GM21825 (cell line): ENCODE results near the gene UPK3B.
A peak's percentile ranks its signal among the peaks of the same experiment; 100 is the strongest.
"Not testable (repeated sequence)": the region's sequence is repeated elsewhere in the genome, so short reads cannot be mapped to it uniquely, and the experiment has no call there.

Experiments
- ATAC-seq: cut with Tn5 transposase; IDR thresholded peaks from one replicate; pipeline ENCODE4 v1.9.1; 2021; ENCODE audit warnings: mild to moderate bottlenecking, moderate library complexity; ENCODE audit not compliant: unreplicated experiment

The UPK3B gene

DNA sequence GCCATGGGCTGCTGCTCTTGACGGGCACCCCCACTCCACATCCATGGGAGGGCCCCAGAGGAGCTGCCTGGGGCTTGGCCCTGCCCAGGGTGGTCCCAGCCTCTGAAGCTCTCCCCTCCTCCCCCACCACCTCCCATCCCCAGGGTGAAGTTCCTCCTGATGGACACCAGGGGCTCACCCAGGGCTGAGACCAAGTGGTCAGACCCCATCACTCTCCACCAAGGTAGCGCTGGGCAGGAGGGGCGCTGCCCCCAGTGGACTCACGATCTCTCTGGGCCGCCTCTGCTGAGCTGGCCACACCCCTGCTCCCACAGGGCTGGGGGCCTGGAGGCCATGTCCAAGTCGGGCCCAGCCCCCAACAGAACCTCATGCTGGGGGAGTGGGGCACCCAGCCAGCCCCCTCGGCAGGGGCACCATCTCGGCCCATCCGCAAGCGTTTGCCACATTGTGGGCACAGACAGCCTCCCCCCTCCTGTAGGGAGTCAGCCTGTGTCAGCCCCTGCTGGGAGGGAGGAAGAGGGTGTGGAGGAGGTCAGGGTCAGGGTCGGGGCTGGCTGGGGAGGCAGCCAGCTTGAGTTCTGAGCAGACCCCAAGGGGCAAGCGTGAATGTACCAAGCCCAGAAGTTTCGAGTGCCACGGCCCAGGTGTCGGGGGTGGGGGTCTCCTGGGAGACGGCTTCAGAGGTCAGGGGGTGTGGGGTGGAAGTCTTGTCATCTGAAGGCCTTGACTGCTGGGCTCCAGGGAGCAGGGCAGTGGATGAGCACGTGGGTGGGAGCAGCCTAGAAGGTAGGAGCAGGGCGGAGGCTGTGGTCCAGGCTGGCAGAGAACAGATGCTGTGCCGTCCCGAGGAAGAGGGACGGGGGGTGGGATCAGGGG lies 2.8 kb downstream of the UPK3B start:
- ATAC-seq = no peak

DNA sequence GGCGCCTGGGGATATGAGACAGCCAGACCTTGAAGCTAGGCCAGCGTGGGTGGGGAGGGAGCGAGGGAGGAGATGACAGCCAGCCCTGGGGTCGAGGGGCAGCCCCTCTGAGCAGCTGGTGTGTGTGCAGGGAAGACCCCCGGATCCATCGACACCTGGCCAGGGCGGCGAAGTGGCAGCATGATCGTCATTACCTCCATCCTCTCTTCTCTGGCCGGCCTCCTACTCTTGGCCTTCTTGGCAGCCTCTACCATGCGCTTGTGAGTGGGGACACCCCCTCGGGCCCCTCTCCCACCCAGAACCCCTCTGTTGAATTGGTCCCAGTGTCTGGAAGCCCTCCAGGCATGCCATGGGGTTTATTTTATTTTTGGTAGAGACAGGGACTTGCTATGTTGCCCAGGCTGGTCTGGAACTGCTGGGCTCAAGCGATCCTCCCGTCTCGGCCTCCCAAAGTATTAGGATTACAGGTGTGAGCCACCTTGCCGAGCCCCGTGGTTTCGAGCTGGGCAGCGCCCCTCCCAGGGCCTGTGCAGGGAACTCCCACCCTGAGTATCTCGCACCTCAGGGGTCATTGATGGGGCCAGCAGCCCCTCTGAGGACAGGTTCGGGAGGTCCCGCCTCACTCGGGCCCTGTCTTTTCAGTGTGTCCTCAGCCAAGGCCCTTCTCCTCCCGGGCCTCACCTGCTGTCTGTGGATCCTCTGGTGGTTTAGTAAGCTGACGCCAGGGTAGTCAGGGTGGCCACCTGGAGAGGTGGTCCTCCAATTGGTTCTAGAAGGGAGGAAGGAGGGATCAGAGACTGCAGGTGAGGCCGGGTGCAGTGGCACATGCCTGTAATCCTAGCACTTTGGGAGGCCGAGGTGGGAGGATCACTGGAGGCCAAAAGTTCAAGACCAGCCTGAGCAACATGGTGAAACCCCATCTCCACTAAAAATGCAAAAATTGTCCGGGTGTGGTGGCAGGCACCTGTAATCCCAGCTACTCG lies 3.8 kb downstream of the UPK3B start:
- ATAC-seq = no peak

DNA sequence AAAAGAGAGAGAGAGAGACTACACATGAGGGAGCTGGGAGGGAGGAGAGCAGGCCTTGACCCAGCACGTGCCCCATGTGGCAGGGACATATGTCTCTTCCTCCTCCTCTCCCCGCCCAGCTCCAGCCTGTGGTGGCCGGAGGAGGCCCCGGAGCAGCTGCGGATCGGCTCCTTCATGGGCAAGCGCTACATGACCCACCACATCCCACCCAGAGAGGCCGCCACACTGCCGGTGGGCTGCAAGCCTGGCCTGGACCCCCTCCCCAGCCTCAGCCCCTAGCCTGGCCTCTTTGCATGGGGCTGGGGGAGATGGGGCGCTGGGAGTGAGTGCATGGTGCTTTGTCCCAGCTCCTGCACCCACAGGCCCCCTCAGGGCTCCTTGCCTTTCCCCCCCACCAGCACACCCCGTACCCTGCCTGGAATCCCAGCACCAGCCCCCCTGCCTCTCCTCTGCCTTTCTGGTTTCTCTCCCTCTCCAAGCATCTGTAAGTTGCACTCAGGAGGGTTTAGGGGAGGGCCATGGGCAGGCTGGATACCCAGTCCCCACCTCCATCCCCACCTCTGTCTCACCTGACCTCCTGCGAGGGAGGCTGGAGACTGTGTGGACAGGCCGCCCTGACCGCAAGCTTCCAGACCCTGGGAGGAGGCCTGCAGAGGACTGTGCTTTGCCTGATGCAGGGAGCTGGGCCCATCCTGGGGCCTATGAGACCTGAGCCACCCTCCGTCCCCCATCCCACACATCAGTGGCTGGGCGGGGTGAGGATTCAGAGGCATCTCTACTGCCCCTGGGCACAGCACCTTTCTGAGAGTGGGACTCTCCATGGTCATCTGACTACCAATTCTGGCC lies 4.8 kb downstream of the UPK3B start:
- ATAC-seq = no peak

DNA sequence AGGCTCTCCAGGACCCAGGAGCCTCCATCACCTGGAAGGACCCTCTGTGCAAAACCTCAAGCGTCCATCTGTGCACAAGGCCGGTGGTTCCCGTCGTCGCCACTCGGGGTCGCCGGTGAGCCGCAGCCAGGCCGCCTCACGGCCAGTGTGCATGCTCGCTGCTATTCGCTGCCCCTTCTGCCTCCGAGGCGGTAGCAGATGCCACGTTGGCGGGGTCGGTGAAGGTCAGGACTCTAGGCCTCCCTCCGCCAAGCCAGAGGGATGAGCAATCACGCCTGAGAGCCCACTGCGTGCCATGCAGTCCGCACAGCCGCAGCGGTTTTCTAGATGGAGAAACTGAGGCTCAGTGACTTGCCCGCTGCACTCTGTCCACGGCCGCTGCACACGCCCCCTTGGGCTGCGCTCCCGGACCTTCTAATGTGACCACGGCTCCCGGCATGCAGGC lies 5.7 kb downstream of the UPK3B start:
- ATAC-seq = no peak

DNA sequence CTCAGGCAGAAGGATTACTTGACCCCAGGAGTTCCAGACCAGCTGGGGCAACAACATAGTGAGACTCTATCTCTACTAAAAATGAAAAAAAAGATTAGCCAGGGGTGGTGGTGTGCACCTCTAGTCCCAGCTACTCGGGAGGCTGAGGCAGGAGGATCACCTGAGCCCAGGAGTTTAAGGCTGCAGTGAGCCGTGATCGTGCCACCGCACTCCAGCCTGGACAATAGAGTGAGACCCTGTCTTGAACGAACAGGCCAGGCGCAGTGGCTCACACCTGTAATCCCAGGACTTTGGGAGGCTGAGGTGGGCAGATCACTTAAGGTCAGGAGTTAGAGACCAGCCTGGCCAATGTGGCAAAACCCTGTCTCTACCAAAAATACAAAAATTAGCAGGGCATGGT lies 6.6 kb downstream of the UPK3B start:
- not testable (repeated sequence) for ATAC-seq

DNA sequence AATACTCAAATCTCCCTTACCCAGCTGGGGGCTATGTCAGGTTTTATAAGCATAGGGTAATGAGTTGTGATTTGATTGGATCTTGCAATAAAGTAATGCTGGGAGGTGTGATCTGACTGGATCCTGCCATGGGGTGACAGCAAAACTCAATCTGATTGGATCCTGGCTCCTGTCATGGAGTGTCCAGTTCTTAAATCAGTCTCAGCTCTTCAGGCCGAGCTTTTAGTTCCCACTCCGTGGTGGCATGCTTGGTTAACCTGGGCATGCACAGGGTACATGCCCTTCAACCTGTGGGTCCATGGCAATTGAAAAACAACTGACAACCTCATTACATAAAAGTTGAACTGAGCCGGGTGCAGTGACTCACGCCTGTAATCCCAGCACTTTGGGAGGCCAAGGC lies 15.8 kb downstream of the UPK3B start:
- not testable (repeated sequence) for ATAC-seq

DNA sequence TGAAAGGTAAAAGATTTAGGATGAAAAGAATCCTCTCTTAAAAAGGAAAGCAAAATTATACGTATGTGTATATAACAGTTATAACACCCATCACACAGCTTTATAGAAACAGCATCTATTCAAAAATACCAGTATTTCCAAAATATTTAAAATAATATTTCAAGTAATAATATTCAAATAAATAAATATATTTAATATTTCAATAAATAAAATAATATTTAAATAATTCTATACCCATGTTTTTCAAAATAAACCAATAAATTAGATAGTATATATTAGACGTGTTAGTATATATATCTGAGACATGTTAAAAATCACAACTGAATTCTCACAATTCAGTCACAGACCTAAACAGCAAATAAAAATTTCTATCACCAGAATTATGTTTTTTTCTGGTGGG lies 21.3 kb downstream of the UPK3B start:
- ATAC-seq = not testable (repeated sequence)

DNA sequence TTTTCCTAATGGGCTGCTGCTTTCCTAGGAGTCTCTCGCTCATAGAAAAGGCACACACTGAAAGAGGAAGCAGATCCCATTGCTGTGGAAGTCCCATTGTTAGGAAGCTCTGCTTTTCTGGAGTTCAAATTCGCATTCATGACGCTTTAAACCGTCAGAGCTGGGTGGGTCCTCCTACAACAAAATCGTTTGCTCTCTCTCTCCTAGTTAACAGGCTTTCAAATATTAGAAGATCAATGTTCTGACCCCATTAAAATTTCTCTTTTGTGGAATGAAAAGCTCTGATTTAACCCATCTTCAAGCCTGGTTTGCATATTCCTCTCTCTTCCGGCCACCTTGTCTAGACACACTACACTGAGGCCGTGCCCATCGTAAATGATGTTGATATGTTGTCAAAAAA lies 32.8 kb downstream of the UPK3B start, which contains the start of gene SPDYE16:
Gene SPDYE16 (minus strand): TSS at position 101 of the 400 bp plus-strand sequence. CDS start 1,838 bp downstream, outside the sequence.
- not testable (repeated sequence) for ATAC-seq

DNA sequence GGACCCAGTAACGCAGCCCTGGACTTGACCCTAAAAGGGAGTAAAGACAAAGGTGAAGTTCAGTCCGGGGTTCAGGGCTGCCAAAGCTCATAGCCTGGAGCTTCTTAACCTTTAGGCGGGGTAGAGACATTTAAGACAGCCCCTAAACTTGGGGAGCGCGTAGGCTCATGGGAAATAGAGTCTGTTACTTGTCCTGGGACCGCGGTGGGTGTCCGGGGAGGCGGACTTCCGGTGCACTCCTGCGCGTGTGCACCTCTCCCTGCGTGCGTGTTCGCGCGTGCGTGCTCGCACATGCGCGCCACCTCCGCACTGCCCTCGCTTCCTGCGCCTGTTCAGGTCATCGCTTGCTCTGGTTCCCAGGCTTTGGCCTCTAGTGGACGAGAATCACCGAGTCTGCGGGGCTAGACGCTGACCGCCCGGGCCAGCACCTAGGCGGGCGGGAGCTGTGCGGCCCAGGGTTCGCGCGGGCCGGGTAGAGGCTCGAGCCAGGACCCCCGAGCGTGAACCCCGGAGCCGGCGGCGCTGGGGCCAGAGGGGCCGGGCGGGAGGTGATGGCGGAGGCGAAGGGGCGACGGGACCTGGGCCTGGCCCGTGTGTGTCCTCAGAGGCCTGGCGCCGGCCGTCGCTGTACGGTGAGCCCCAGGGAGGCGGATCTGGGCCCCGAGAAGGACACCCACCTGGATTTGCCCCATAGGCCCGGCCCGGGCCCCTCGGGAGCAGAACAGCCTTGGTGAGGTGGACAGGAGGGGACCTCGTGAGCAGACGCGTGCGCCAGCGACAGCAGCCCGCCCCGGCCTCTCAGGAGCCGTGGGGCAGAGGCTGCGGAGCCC lies 38.9 kb downstream of the UPK3B start:
- peak; percentile 100 for ATAC-seq

DNA sequence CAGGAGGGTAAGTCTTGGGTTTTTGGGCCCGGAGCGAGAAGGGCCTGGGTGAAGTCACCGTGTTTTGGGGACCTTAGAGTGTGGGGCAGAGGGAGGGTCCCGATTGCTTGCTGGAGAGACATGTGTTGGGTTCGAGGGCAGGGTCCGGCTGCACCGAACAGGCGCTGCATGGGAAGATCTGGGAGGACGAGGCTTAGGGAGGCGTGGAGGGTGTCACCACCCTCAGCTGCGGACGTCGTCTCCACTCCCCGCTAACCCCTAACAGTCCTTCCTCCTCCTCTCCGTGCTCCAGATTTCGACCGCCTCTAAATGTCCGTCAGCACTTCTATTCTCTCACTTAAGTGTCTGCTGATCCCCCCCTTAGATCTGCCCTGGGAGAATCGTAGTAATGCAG lies 39.5 kb downstream of the UPK3B start:
- ATAC-seq = not testable (repeated sequence)

DNA sequence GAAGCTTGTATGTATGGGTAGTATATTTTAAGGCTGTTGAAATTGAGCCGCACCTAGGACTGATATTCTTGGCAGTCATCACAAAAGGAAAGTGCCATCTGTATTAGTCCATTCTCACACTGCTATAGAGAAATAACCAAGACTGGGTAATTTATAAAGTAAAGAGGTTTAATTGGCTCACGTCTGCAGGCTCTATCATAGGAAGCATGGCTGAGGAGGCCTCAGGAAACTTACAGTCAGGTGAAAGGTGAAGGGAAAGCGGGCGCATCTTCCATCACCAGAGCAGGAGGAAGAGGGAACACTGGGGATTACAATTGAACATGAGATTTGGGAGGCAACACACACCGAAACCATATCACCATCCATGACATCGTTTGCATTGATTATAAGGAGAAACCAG lies 41.6 kb downstream of the UPK3B start:
- not testable (repeated sequence) for ATAC-seq

DNA sequence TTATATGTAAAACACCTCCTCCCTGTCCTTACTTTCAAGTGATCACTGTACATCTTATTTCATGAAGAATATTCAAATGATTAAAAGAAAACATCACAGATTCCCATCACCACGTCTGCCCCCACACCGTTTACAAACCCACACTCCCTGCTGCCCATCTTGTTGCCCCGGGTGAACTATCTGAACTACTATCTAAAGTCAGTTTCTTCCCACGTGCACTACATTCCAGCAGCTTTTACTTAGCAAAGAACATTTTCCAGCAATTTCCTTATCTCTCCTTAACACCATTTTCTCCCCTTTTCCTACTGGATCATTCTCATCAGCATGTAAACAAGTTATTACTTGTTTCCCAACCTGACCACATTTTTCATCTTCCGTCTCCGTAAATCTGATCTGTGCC lies 49.3 kb downstream of the UPK3B start:
- ATAC-seq = not testable (repeated sequence)

DNA sequence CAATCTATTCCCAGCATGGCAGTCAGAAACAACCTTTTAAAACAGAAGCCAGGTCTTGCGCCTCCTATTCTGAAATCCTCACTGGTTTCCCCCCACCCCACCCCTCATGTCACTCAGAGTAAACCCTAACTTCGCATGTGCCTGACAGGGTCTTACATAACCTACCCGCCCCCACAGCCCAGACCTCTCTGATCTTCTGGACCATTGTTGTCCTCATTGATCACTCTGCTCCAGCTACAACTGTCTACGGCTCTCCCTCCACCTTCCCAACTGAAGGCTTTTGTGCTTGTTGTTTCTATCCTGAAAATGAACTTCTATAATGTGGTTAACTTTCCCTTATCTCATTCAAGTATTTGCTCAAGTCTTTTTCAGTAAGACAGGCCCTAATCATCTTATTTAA lies 49.8 kb downstream of the UPK3B start:
- ATAC-seq = not testable (repeated sequence)

DNA sequence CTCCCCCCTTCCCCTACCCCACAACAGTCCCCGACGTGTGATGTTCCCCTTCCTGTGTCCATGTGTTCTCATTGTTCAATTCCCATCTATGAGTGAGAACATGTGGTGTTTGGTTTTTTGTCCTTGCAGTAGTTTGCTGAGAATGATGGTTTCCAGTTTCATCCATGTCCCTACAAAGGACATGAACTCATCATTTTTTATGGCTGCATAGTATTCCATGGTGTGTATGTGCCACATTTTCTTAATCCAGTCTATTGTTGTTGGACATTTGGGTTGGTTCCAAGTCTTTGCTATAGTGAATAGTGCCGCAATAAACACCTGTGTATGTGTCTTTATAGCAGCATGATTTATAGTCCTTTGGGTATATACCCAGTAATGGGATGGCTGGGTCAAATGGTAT lies 51.0 kb downstream of the UPK3B start:
- not testable (repeated sequence) for ATAC-seq

DNA sequence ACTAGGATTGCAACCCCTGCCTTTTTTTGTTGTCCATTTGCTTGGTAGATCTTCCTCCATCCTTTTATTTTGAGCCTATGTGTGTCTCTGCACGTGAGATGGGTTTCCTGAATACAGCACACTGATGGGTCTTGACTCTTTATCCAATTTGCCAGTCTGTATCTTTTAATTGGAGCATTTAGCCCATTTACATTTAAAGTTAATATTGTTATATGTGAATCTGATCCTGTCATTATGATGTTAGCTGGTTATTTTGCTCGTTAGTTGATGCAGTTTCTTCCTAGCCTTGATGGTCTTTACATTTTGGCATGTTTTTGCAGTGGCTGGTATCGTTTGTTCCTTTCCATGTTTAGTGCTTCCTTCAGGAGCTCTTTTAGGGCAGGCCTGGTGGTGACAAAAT lies 54.6 kb downstream of the UPK3B start:
- ATAC-seq = not testable (repeated sequence)
